Skeletal muscle tissue (tissue), 4 donors: ENCODE measurements around the gene AFAP1. TPM values are rescaled to one million over a fixed set of nuclear protein-coding genes. Genes with fewer than 3 reads are reported as not detected.
"Not testable (repeated sequence)": the region's sequence is repeated elsewhere in the genome, so short reads cannot be mapped to it uniquely, and the experiment has no call there.

Experiments
- H3K27ac ChIP-seq: one replicate; pipeline ENCODE4 v1.7.0; 2013; ENCODE audit warnings: mild to moderate bottlenecking, low read depth, low read length, inconsistent platforms
- H3K27me3 ChIP-seq, 3 donors: one replicate each; pipeline ENCODE4 v1.7.0; 2013; ENCODE audit warnings: low read length in 3 of 3; ENCODE audit not compliant: control insufficient read depth in 3 of 3, insufficient read depth in 3 of 3
- H3K36me3 ChIP-seq, 3 donors: one replicate each; pipeline ENCODE4 v1.7.0; 2013; ENCODE audit warnings: low read length in 3 of 3; ENCODE audit not compliant: control insufficient read depth in 3 of 3, insufficient read depth in 3 of 3
- H3K4me1 ChIP-seq, 3 donors: one replicate each; pipeline ENCODE4 v1.7.0; 2013; ENCODE audit warnings: low read length in 3 of 3, mild to moderate bottlenecking in 3 of 3; ENCODE audit not compliant: control insufficient read depth in 3 of 3, insufficient read depth in 3 of 3
- H3K4me3 ChIP-seq, 3 donors: one replicate each; pipeline ENCODE4 v1.7.0; 2013; ENCODE audit warnings: low read length in 3 of 3
- H3K9ac ChIP-seq, 3 donors: one replicate each; pipeline ENCODE4 v1.7.0; 2013; ENCODE audit warnings: low read length in 3 of 3, mild to moderate bottlenecking in 3 of 3, moderate library complexity in 2 of 3, low read depth in 1 of 3
- H3K9me3 ChIP-seq, 3 donors: one replicate each; pipeline ENCODE4 v1.7.0; 2013; ENCODE audit warnings: low read length in 3 of 3; ENCODE audit not compliant: control insufficient read depth in 3 of 3
- total RNA-seq: library from RNA; depleted of rRNA; stranded (reverse); fragments of >200 nt; gene quantifications from one replicate; pipeline ENCODE4 v1.2.3, GENCODE V29; 2014
- donor health status: Osteomylitis.

AFAP1 gene
- total RNA-seq, 1 donor from 2014 or later, result 29.2 TPM

- H3K4me1 ChIP-seq, result peaks cover 0 to 4% (median 0%) of the 10 kb centered on the region in 3 donors
- H3K27ac ChIP-seq, result no peak overlapping the region
- no peaks in the 10 kb centered on the region for H3K27me3 ChIP-seq
- H3K36me3 ChIP-seq, result no peaks in the 10 kb centered on the region
- H3K9ac ChIP-seq, result no peak overlapping the region
- H3K9me3 ChIP-seq, result no peaks in the 10 kb centered on the region
- no peak overlapping the region for H3K4me3 ChIP-seq
Measured at GRCh38 chr4:7924163-7924562, 15.5 kb downstream of the AFAP1 start.

DNA sequence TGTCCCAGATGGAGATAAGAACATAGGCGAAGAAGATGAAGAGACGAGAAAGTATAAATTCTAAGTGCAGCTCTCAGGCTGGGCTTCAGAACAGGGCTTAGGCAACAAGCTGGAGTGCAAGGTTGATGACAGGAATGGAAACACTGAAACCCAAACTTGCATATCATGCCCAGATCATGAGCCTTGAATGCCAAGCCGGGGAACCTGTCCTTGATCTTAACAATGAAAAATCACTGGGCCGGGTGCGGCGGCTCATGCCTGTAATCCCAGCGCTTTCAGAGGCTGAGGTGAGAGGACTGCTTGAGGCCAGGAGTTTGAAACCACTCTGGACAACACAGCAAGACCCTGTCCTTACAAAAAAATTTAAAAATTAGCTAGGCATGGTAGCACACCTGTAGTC lies 17.2 kb downstream of the AFAP1 start:
- Histone ChIP-seq H3K36me3 (no peaks in the 10 kb centered on the region), H3K4me1 (no peaks in the 10 kb centered on the region), H3K9me3 (no peaks in the 10 kb centered on the region), H3K9ac (no peak overlapping the region), H3K4me3 (no peak overlapping the region), H3K27me3 (no peaks in the 10 kb centered on the region), H3K27ac (no peak overlapping the region)

DNA sequence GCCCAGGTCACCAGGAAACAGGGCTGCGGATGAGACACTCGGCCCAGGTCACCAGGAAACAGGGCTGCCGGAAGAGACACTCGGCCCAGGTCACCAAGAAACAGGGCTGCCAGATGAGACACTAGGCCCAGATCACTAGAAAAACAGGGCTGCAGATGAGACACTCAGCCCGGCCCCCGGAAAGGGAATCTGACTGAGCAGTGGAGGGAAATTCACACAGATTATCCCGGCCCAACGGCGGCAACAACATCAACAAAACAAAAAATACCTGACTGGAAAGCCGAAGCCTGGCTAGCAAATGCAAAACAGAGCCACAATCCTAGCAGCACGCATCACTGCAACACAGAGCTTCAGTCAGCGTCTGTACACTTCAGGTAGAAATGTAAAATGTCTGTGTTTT lies 20.7 kb downstream of the AFAP1 start:
- Histone ChIP-seq H3K4me3 (no peak overlapping the region), H3K36me3 (no peaks in the 10 kb centered on the region), H3K4me1 (no peaks in the 10 kb centered on the region), H3K27ac (no peak overlapping the region), H3K27me3 (no peaks in the 10 kb centered on the region), H3K9me3 (no peaks in the 10 kb centered on the region), H3K9ac (no peak overlapping the region)

DNA sequence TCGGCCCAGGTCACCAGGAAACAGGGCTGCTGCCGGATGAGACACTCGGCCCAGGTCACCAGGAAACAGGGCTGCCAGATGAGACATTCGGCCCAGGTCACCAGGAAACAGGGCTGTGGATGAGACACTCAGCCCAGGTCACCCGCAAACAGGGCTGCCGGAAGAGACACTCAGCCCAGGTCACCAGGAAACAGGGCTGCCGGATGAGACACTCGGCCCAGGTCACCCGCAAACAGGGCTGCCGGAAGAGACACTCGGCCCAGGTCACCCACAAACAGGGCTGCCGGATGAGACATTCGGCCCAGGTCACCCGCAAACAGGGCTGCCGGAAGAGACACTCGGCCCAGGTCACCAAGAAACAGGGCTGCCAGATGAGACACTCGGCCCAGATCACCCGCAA lies 21.5 kb downstream of the AFAP1 start:
- H3K9ac ChIP-seq, H3K4me3 ChIP-seq, H3K27me3 ChIP-seq, H3K27ac ChIP-seq, H3K9me3 ChIP-seq, H3K4me1 ChIP-seq, H3K36me3 ChIP-seq: not testable (repeated sequence)

- Histone ChIP-seq H3K36me3 (no peaks in the 10 kb centered on the region), H3K4me3 (no peak overlapping the region), H3K27ac (no peak overlapping the region), H3K9ac (no peak overlapping the region), H3K9me3 (no peaks in the 10 kb centered on the region), H3K4me1 (no peaks in the 10 kb centered on the region), H3K27me3 (no peaks in the 10 kb centered on the region)
Measured at GRCh38 chr4:7917669-7918068, 22.0 kb downstream of the AFAP1 start.

GRCh38 chr4:7915875-7916242 lies 23.8 kb downstream of the AFAP1 start:
- H3K9ac ChIP-seq, result no peak overlapping the region
- no peak overlapping the region for H3K27ac ChIP-seq
- H3K4me1 ChIP-seq, result peaks cover 0 to 7% (median 4%) of the 10 kb centered on the region in 3 donors
- no peaks in the 10 kb centered on the region for H3K9me3 ChIP-seq
- no peaks in the 10 kb centered on the region for H3K27me3 ChIP-seq
- no peaks in the 10 kb centered on the region for H3K36me3 ChIP-seq
- H3K4me3 ChIP-seq, result no peak overlapping the region

DNA sequence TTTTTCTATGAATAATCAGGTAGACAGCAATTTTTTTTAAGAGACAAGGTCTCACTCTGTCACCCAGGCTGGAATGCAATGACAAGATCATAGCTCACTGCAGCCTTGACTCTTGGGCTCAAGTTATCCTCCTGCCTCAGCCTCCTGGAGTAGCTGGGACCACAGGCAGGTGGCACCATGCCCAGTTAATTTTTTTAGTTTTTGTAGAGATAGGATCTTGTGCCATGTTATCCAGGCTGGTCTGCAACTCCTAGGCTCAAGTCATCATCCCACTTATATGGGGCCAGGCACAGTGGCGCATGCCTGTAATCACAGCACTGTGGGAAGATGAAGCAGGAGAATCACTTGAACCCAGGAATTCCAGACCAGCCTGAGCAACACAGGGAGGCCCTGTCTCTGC lies 26.8 kb downstream of the AFAP1 start:
- Histone ChIP-seq H3K4me3 (no peak overlapping the region), H3K27me3 (no peaks in the 10 kb centered on the region), H3K36me3 (no peaks in the 10 kb centered on the region), H3K9ac (no peak overlapping the region), H3K9me3 (no peaks in the 10 kb centered on the region), H3K4me1 (peaks cover 6 to 14% (median 8%) of the 10 kb centered on the region in 3 donors), H3K27ac (no peak overlapping the region)

DNA sequence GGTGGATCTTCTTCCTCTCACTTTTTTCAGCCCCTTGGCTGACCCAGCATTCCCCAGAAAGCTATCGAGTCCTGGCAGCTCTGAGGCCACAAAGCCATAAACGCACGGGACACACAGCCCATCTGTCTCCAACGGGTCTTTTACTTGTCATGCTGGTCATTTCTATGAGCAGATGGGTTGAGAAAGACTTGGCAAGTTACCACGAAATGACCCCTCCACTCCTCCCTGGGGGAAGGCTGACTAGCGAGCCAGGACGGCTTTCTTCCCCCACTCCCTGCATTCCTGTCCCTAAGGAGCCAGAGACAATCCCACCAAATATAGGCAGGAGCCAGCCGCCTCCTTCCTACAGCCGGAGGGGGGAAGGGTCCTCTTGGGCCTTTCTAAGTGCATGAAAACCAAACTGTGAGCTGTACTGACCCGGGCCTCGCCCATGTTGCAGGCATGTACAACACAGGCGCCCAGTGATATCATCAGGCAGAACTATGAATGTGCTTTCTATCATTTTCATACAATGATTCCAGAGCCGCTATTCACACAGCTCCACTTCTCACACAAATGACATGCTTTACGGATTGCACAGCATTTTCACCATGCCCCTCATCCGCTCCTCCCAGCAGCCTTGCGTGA lies 28.6 kb downstream of the AFAP1 start:
- H3K27ac ChIP-seq, result peak overlapping the region; percentile 56
- no peak overlapping the region for H3K9ac ChIP-seq
- no peaks in the 10 kb centered on the region for H3K9me3 ChIP-seq
- H3K4me3 ChIP-seq, result peak overlapping the region in 1 of 3 donors; percentile 29
- peaks cover 7 to 17% (median 9%) of the 10 kb centered on the region in 3 donors for H3K4me1 ChIP-seq
- H3K27me3 ChIP-seq, result no peaks in the 10 kb centered on the region
- H3K36me3 ChIP-seq, result no peaks in the 10 kb centered on the region

GRCh38 chr4:7910263-7910896 lies 29.3 kb downstream of the AFAP1 start:
- Histone ChIP-seq H3K4me3 (peak overlapping the region in 1 of 3 donors; percentile 29), H3K27ac (peak overlapping the region; percentile 56), H3K9me3 (no peaks in the 10 kb centered on the region), H3K36me3 (no peaks in the 10 kb centered on the region), H3K27me3 (no peaks in the 10 kb centered on the region), H3K4me1 (peaks cover 13 to 23% (median 15%) of the 10 kb centered on the region in 3 donors), H3K9ac (no peak overlapping the region)

DNA sequence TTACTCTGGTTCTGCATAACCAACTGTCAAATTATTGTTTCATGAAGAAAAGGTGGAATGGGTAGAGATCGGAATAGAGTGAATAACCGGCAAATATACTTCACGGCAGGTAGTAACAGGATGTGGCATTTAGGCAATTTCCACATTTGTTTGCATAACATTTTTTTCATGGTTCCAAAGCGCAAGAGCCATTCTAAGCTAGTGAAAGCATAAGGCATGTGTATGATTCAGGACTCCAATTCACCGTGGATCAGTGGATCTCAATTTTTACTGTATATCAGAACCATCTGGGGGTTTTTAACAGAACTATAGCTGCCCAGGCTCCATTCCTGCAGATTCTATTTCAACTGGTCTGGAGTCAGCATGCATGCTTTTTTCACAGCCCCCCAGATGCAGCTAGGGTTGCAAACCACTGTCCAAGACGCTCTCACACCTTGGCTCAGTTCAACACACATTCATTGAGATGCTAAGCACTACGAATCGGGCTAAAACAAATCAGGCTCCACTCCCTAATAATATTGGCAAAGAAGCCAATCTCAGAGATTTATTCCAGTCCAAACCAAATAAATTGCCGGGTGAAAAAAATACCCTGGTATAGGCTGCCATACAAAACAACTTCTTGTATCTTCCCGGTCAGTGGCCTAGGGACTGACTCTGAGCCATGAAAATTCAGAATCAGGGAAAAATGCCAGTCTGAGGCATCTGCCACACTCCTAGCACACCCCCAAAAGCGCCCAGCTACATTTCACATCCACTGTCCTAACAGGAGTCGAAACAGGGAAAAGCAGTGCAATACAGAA lies 30.0 kb downstream of the AFAP1 start:
- Histone ChIP-seq H3K4me3 (no peak overlapping the region), H3K9me3 (no peaks in the 10 kb centered on the region), H3K9ac (no peak overlapping the region), H3K36me3 (no peaks in the 10 kb centered on the region), H3K27me3 (no peaks in the 10 kb centered on the region), H3K27ac (peak overlapping the region; percentile 56), H3K4me1 (peaks cover 15 to 24% (median 17%) of the 10 kb centered on the region in 3 donors)
